Measurements from ENCODE around the gene NLRC3.

The NLRC3 gene

GRCh38 chr16:3601614-3602319 lies 24.6 kb upstream of the NLRC3 start:
- Histone ChIP-seq H2BK120ac (ENCODE audit: low read depth, low read length) (no peak overlapping the region), H3K9me3 (ENCODE audit: control insufficient read depth, low read length) (peaks cover 14% of the 10 kb centered on the region), H3K4ac (ENCODE audit: low read depth in 1 of 2, low read length in 2 of 2) (no peak overlapping the region), H2BK12ac (ENCODE audit: low read length in 2 of 2) (no peak overlapping the region), H2AK5ac (ENCODE audit: low read length, severe bottlenecking) (no peak overlapping the region), H3K4me2 (ENCODE audit: low read length, poor library complexity, severe bottlenecking) (no peak overlapping the region), H3K14ac (ENCODE audit: low read length in 2 of 2) (no peak overlapping the region), H4K91ac (ENCODE audit: low read length) (no peak overlapping the region), H2AFZ (ENCODE audit: low read depth, low read length) (no peak overlapping the region), H3K23ac (ENCODE audit: low read length in 2 of 2) (no peak overlapping the region), H3K79me1 (replicated peaks; ENCODE audit: low read length, poor library complexity, severe bottlenecking) (peaks cover 3% of the 10 kb centered on the region), H3K9ac (ENCODE audit: low read length) (no peak overlapping the region), H3K36me3 (ENCODE audit: control insufficient read depth in 1 of 2, insufficient read depth in 2 of 2, low read depth in 1 of 2, low read length in 2 of 2) (peaks cover 56 to 63% of the 10 kb centered on the region in 2 experiments), H4K8ac (ENCODE audit: low read length) (no peak overlapping the region), H2BK15ac (ENCODE audit: low read depth, poor library complexity, severe bottlenecking) (no peak overlapping the region), H3K4me1 (ENCODE audit: control insufficient read depth, insufficient read depth, low read depth, low read length) (no peaks in the 10 kb centered on the region), H2BK5ac (ENCODE audit: low read depth, low read length, poor library complexity, severe bottlenecking) (no peak overlapping the region), H3K4me3 (ENCODE audit: insufficient read depth in 1 of 2, low read depth in 1 of 2, low read length in 2 of 2) (no peak overlapping the region), H3K18ac (ENCODE audit: low read depth in 1 of 2, low read length in 2 of 2) (no peak overlapping the region), H3K27ac (ENCODE audit: low read length, poor library complexity, severe bottlenecking) (no peak overlapping the region), H3K27me3 (ENCODE audit: control insufficient read depth in 1 of 2, insufficient read depth in 1 of 2, low read length in 2 of 2) (no peaks in the 10 kb centered on the region)
- no peak for DNase-seq
- WGBS = 98% methylated on average over 13 of the region's 13 CpGs

- no peak overlapping the region for H2BK5ac ChIP-seq (ENCODE audit: low read depth, low read length, poor library complexity, severe bottlenecking)
- no peak overlapping the region for H4K91ac ChIP-seq (ENCODE audit: low read length)
- H3K23ac ChIP-seq (ENCODE audit: low read length in 2 of 2) = no peak overlapping the region
- no peak overlapping the region for H3K4ac ChIP-seq (ENCODE audit: low read depth in 1 of 2, low read length in 2 of 2)
- WGBS = 98% methylated on average over 4 of the region's 4 CpGs
- H2BK15ac ChIP-seq (ENCODE audit: low read depth, poor library complexity, severe bottlenecking) = no peak overlapping the region
- H2BK12ac ChIP-seq (ENCODE audit: low read length in 2 of 2) = no peak overlapping the region
- no peak overlapping the region for H4K8ac ChIP-seq (ENCODE audit: low read length)
- H3K4me3 ChIP-seq (ENCODE audit: insufficient read depth in 1 of 2, low read depth in 1 of 2, low read length in 2 of 2) = no peak overlapping the region
- peaks cover 51 to 76% of the 10 kb centered on the region in 2 experiments for H3K36me3 ChIP-seq (ENCODE audit: control insufficient read depth in 1 of 2, insufficient read depth in 2 of 2, low read depth in 1 of 2, low read length in 2 of 2)
- H2AFZ ChIP-seq (ENCODE audit: low read depth, low read length) = no peak overlapping the region
- no peak overlapping the region for H3K27ac ChIP-seq (ENCODE audit: low read length, poor library complexity, severe bottlenecking)
- peaks cover 14% of the 10 kb centered on the region for H3K9me3 ChIP-seq (ENCODE audit: control insufficient read depth, low read length)
- H3K79me1 ChIP-seq (replicated peaks; ENCODE audit: low read length, poor library complexity, severe bottlenecking) = peaks cover 3% of the 10 kb centered on the region
- no peak overlapping the region for H3K4me2 ChIP-seq (ENCODE audit: low read length, poor library complexity, severe bottlenecking)
- no peak overlapping the region for H2BK120ac ChIP-seq (ENCODE audit: low read depth, low read length)
- DNase-seq = no peak
- no peak overlapping the region for H2AK5ac ChIP-seq (ENCODE audit: low read length, severe bottlenecking)
- H3K27me3 ChIP-seq (ENCODE audit: control insufficient read depth in 1 of 2, insufficient read depth in 1 of 2, low read length in 2 of 2) = no peaks in the 10 kb centered on the region
- H3K18ac ChIP-seq (ENCODE audit: low read depth in 1 of 2, low read length in 2 of 2) = no peak overlapping the region
- H3K9ac ChIP-seq (ENCODE audit: low read length) = no peak overlapping the region
- H3K4me1 ChIP-seq (ENCODE audit: control insufficient read depth, insufficient read depth, low read depth, low read length) = no peaks in the 10 kb centered on the region
- H3K14ac ChIP-seq (ENCODE audit: low read length in 2 of 2) = no peak overlapping the region
These were observed 22.7 kb upstream of the NLRC3 start for GRCh38 chr16:3599922-3600321.

GRCh38 chr16:3599121-3599520 lies 21.9 kb upstream of the NLRC3 start:
- H3K4me2 ChIP-seq (ENCODE audit: low read length, poor library complexity, severe bottlenecking) = no peak overlapping the region
- WGBS = 98% methylated on average over 7 of the region's 8 CpGs
- no peak for DNase-seq

GRCh38 chr16:3598236-3598635 lies 21.0 kb upstream of the NLRC3 start:
- Histone ChIP-seq H3K79me1 (replicated peaks; ENCODE audit: low read length, poor library complexity, severe bottlenecking) (peaks cover 3% of the 10 kb centered on the region), H2BK12ac (ENCODE audit: low read length in 2 of 2) (no peak overlapping the region), H3K18ac (ENCODE audit: low read depth in 1 of 2, low read length in 2 of 2) (no peak overlapping the region), H3K36me3 (ENCODE audit: control insufficient read depth in 1 of 2, insufficient read depth in 2 of 2, low read depth in 1 of 2, low read length in 2 of 2) (peaks cover 47 to 80% of the 10 kb centered on the region in 2 experiments), H3K4me3 (ENCODE audit: insufficient read depth in 1 of 2, low read depth in 1 of 2, low read length in 2 of 2) (no peak overlapping the region), H3K9ac (ENCODE audit: low read length) (no peak overlapping the region), H3K23ac (ENCODE audit: low read length in 2 of 2) (no peak overlapping the region), H3K4me2 (ENCODE audit: low read length, poor library complexity, severe bottlenecking) (no peak overlapping the region), H2BK5ac (ENCODE audit: low read depth, low read length, poor library complexity, severe bottlenecking) (no peak overlapping the region), H3K4ac (ENCODE audit: low read depth in 1 of 2, low read length in 2 of 2) (no peak overlapping the region), H4K8ac (ENCODE audit: low read length) (no peak overlapping the region), H3K27me3 (ENCODE audit: control insufficient read depth in 1 of 2, insufficient read depth in 1 of 2, low read length in 2 of 2) (no peaks in the 10 kb centered on the region), H2BK120ac (ENCODE audit: low read depth, low read length) (no peak overlapping the region), H3K14ac (ENCODE audit: low read length in 2 of 2) (no peak overlapping the region), H3K4me1 (ENCODE audit: control insufficient read depth, insufficient read depth, low read depth, low read length) (no peaks in the 10 kb centered on the region), H2AK5ac (ENCODE audit: low read length, severe bottlenecking) (no peak overlapping the region), H4K91ac (ENCODE audit: low read length) (no peak overlapping the region), H3K9me3 (ENCODE audit: control insufficient read depth, low read length) (peaks cover 14% of the 10 kb centered on the region), H2AFZ (ENCODE audit: low read depth, low read length) (no peak overlapping the region), H3K27ac (ENCODE audit: low read length, poor library complexity, severe bottlenecking) (no peak overlapping the region), H2BK15ac (ENCODE audit: low read depth, poor library complexity, severe bottlenecking) (no peak overlapping the region)
- 97% methylated on average over 12 of the region's 12 CpGs for WGBS
- DNase-seq = no peak

More at GRCh38 chr16:3599121-3599520, 21.9 kb upstream of the NLRC3 start:
- H2AK5ac ChIP-seq (ENCODE audit: low read length, severe bottlenecking) = no peak overlapping the region
- H3K4ac ChIP-seq (ENCODE audit: low read depth in 1 of 2, low read length in 2 of 2) = no peak overlapping the region
- no peak overlapping the region for H3K23ac ChIP-seq (ENCODE audit: low read length in 2 of 2)
- no peak overlapping the region for H3K4me3 ChIP-seq (ENCODE audit: insufficient read depth in 1 of 2, low read depth in 1 of 2, low read length in 2 of 2)
- H2BK120ac ChIP-seq (ENCODE audit: low read depth, low read length) = no peak overlapping the region
- H3K18ac ChIP-seq (ENCODE audit: low read depth in 1 of 2, low read length in 2 of 2) = no peak overlapping the region
- no peak overlapping the region for H2AFZ ChIP-seq (ENCODE audit: low read depth, low read length)
- peaks cover 52 to 84% of the 10 kb centered on the region in 2 experiments for H3K36me3 ChIP-seq (ENCODE audit: control insufficient read depth in 1 of 2, insufficient read depth in 2 of 2, low read depth in 1 of 2, low read length in 2 of 2)
- peaks cover 14% of the 10 kb centered on the region for H3K9me3 ChIP-seq (ENCODE audit: control insufficient read depth, low read length)
- peaks cover 3% of the 10 kb centered on the region for H3K79me1 ChIP-seq (replicated peaks; ENCODE audit: low read length, poor library complexity, severe bottlenecking)
- H3K4me1 ChIP-seq (ENCODE audit: control insufficient read depth, insufficient read depth, low read depth, low read length) = no peaks in the 10 kb centered on the region
- H3K14ac ChIP-seq (ENCODE audit: low read length in 2 of 2) = no peak overlapping the region
- no peak overlapping the region for H3K27ac ChIP-seq (ENCODE audit: low read length, poor library complexity, severe bottlenecking)
- no peak overlapping the region for H2BK12ac ChIP-seq (ENCODE audit: low read length in 2 of 2)
- no peak overlapping the region for H2BK15ac ChIP-seq (ENCODE audit: low read depth, poor library complexity, severe bottlenecking)
- no peak overlapping the region for H2BK5ac ChIP-seq (ENCODE audit: low read depth, low read length, poor library complexity, severe bottlenecking)
- H4K91ac ChIP-seq (ENCODE audit: low read length) = no peak overlapping the region
- H4K8ac ChIP-seq (ENCODE audit: low read length) = no peak overlapping the region
- no peak overlapping the region for H3K9ac ChIP-seq (ENCODE audit: low read length)
- no peaks in the 10 kb centered on the region for H3K27me3 ChIP-seq (ENCODE audit: control insufficient read depth in 1 of 2, insufficient read depth in 1 of 2, low read length in 2 of 2)

Data from mesenchymal stem cell (in vitro differentiated cells and primary cell).